ENCODE data around the gene MFSD8. TPM values are rescaled to one million over a fixed set of nuclear protein-coding genes. Genes with fewer than 3 reads are reported as not detected.

MFSD8 gene, protein sequence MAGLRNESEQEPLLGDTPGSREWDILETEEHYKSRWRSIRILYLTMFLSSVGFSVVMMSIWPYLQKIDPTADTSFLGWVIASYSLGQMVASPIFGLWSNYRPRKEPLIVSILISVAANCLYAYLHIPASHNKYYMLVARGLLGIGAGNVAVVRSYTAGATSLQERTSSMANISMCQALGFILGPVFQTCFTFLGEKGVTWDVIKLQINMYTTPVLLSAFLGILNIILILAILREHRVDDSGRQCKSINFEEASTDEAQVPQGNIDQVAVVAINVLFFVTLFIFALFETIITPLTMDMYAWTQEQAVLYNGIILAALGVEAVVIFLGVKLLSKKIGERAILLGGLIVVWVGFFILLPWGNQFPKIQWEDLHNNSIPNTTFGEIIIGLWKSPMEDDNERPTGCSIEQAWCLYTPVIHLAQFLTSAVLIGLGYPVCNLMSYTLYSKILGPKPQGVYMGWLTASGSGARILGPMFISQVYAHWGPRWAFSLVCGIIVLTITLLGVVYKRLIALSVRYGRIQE
- 8.3 and 9.0 TPM in 2 replicates for total RNA-seq (2014; rRNA removed; shearing (Covaris generic))

DNA sequence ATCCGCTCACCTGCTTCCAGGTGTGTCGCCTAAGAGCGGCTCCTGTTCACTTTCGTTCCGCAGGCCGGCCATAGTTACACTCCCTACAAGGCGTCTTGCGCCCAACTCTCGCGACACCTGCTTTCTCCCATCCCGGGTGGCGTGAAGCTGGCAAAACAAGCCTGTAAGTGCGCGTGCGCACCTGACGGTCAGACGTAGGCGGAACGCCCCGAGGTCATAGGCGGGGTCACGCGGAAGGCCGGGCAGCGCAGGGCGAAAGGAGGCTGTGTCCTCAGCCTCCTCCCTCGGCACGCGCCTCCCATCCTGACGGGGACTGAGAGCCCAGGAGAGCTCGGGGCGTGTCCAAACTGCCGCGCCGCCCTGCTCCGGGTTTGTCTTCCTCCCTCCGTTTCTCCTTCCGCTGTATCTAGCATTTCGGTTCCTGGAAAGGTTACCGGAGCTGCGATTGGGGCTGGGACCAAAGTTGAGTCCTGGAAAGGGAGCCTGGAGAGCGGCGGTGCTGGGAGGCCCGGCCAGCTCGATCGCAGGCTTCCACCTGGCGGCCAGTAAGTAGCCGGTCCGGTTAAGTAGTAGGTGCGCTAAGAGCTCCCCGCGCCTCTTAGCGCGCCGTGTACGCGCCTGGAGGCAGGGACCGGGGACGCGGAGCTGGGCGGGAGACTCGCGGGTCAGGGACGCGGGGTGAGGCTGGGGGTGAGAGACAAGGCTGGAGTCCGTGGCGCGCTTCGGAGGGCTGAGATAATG is at the start of gene MFSD8, which contains the start of gene ABHD18:
Gene MFSD8, minus strand, starts transcription at position 112 of the 741 bp plus-strand sequence. Its CDS starts 40 bp downstream, at position 72.
Gene ABHD18, plus strand, starts transcription at position 345 of the 741 bp plus-strand sequence. CDS start 17,550 bp downstream, outside the sequence.

GRCh38 chr4:127880763-127881562 is 84.0 kb downstream of the MFSD8 start, which contains the start of gene PLK4:
TSS of gene PLK4 (plus strand) at chr4:127880893. CDS start at chr4:127881135, 242 bp downstream.

Small RNA genes lying within 50 kb of the gene (small RNA-seq; reads per million reads assigned to genes)
- not detected for gene RNU6-583P

Other genes with a start within 250 kb of the MFSD8 start
- not detected in 2 replicates for gene SLC25A31, start 234.8 kb downstream of the MFSD8 start, total RNA-seq (2014; rRNA removed; shearing (Covaris generic))
- gene HSPA4L, start 182.9 kb downstream of the MFSD8 start, total RNA-seq (2014; rRNA removed; shearing (Covaris generic)), result 2.1 and 3.6 TPM in 2 replicates
- gene PLK4, start 84.3 kb downstream of the MFSD8 start, total RNA-seq (2014; rRNA removed; shearing (Covaris generic)), result 40.0 and 45.1 TPM in 2 replicates
- 2.1 and 3.8 TPM in 2 replicates for gene ABHD18, start 233 bp upstream of the MFSD8 start, total RNA-seq (2014; rRNA removed; shearing (Covaris generic))
- gene LARP1B, start 96.1 kb upstream of the MFSD8 start, total RNA-seq (2014; rRNA removed; shearing (Covaris generic)), result 19.7 and 20.5 TPM in 2 replicates